HCT116 (cell line): ENCODE data around the gene BICD1. TPM values are rescaled to one million over a fixed set of nuclear protein-coding genes. Genes with fewer than 3 reads are reported as not detected.

ENCODE experiments used
- ATAC-seq: fragments of 200-7000 bp; cut with Tn5 transposase; 2 replicates; pipeline ENCODE4 v1.9.1; 2020; ENCODE audit warnings: mild to moderate bottlenecking, moderate library complexity
- BruUV-seq: library from RNA; stranded (reverse); fragments of 400-500 nt; replicated peaks from 2 replicates; lab custom pipeline; 2021; lab: Mats Ljungman, UMichigan
- CTCF ChIA-PET: fragments of 300-600 bp; sonication (Branson Sonifier 250); formaldehyde crosslinking; loops from one replicate; lab custom pipeline; 2021; ENCODE audit warnings: antibody characterized with exemption; lab: Charles Lee
- POLR2A ChIA-PET: fragments of 300-600, 350-600 bp; sonication (Branson Sonifier 250); formaldehyde crosslinking; loops from one replicate; lab custom pipeline; 2021; ENCODE audit warnings: antibody characterized with exemption; lab: Charles Lee
- RAD21 ChIA-PET, 2 experiments: fragments of 300-600 bp; sonication (Branson Sonifier 250); formaldehyde crosslinking; loops; one replicate each; lab custom pipeline; 2023; ENCODE audit warnings: low total read pairs in 2 of 2; ENCODE audit not compliant: uncharacterized antibody in 2 of 2, unreplicated experiment in 2 of 2, low non-redundant PET in 1 of 2; lab: Charles Lee
- DNase-seq: peaks from one replicate; pipeline ENCODE4 v3.0.0-alpha.2; 2010; ENCODE audit warnings: low read depth, low spot score
- H2AFZ ChIP-seq: fragments of 200-600 bp; shearing (Covaris generic), sonication (generic); 2 replicates; pipeline ENCODE4 v1.6.1; 2017; ENCODE audit warnings: low read depth, mixed run types, mixed read lengths, antibody characterized with exemption, low read length; ENCODE audit not compliant: poor library complexity, severe bottlenecking
- H3K27ac ChIP-seq: 2 replicates; pipeline ENCODE4 v1.5.1; 2012; ENCODE audit warnings: low read depth, low read length
- H3K27me3 ChIP-seq: fragments of 200-600 bp; sonication (generic); 2 replicates; pipeline ENCODE4 v1.6.1; 2016; ENCODE audit warnings: mixed run types, low read length, mixed read lengths; ENCODE audit not compliant: insufficient read depth
- H3K36me3 ChIP-seq, 2 experiments: fragments of 200-500 bp in 1 of 2; fragments of 200-600 bp in 1 of 2; sonication (Bioruptor generic) in 1 of 2; sonication (generic) in 1 of 2; 2 replicates each; pipeline versions ENCODE4 v1.5.1 to v1.6.1; 2014 to 2016; ENCODE audit warnings: low read length in 2 of 2, inconsistent platforms in 1 of 2, mixed read lengths in 1 of 2, mixed run types in 1 of 2; ENCODE audit not compliant: insufficient read depth in 2 of 2, control insufficient read depth in 1 of 2
- H3K4me1 ChIP-seq, 2 experiments: fragments of 200-600 bp in 1 of 2; sonication (generic) in 1 of 2; 2 replicates each; pipeline versions ENCODE4 v1.5.1 to v1.6.1; 2012 to 2017; ENCODE audit warnings: low read length in 2 of 2, inconsistent platforms in 1 of 2, mild to moderate bottlenecking in 1 of 2, mixed read lengths in 1 of 2, mixed run types in 1 of 2, moderate library complexity in 1 of 2; ENCODE audit not compliant: insufficient read depth in 2 of 2, control insufficient read depth in 1 of 2
- H3K4me2 ChIP-seq: fragments of 200-600 bp; sonication (generic); 2 replicates; pipeline ENCODE4 v1.6.1; 2017; ENCODE audit warnings: mixed run types, low read length, mixed read lengths
- H3K4me3 ChIP-seq, 2 experiments: fragments of 200-600 bp in 1 of 2; sonication (generic) in 1 of 2; replicated peaks in 1 of 2; 2 replicates each; pipeline ENCODE4 v1.5.1; 2011 to 2016; ENCODE audit warnings: low read length in 2 of 2, control low read depth in 1 of 2, low read depth in 1 of 2, mild to moderate bottlenecking in 1 of 2, mixed read lengths in 1 of 2, mixed run types in 1 of 2
- H3K79me2 ChIP-seq: fragments of 200-600 bp; sonication (generic); 2 replicates; pipeline ENCODE4 v1.6.1; 2017; ENCODE audit warnings: mild to moderate bottlenecking, mixed run types, low read length, moderate library complexity, mixed read lengths; ENCODE audit not compliant: insufficient read depth
- H3K9ac ChIP-seq: fragments of 200-600 bp; sonication (generic); 2 replicates; pipeline ENCODE4 v1.6.1; 2016; ENCODE audit warnings: low read length, mixed read lengths
- H3K9me2 ChIP-seq: fragments of 200-600 bp; sonication (generic), shearing (Covaris generic); 2 replicates; pipeline ENCODE4 v1.6.1; 2017; ENCODE audit warnings: mixed run types, mild to moderate bottlenecking, moderate library complexity; ENCODE audit not compliant: insufficient read depth
- H3K9me3 ChIP-seq, 2 experiments: fragments of 200-500 bp in 1 of 2; fragments of 200-600 bp in 1 of 2; sonication (Bioruptor generic) in 1 of 2; sonication (generic) in 1 of 2; 2 replicates each; pipeline ENCODE4 v1.6.1; 2014 to 2017; ENCODE audit warnings: low read length in 2 of 2, mixed read lengths in 2 of 2, inconsistent platforms in 1 of 2, low read depth in 1 of 2, mild to moderate bottlenecking in 1 of 2, mixed run types in 1 of 2, moderate library complexity in 1 of 2; ENCODE audit not compliant: control insufficient read depth in 1 of 2, insufficient read depth in 1 of 2
- H4K20me1 ChIP-seq: fragments of 200-600 bp; sonication (generic), shearing (Covaris generic); 2 replicates; pipeline ENCODE4 v1.6.1; 2017; ENCODE audit warnings: mixed run types, mild to moderate bottlenecking, moderate library complexity; ENCODE audit not compliant: insufficient read depth
- TCF7L2 ChIP-seq: IDR thresholded peaks from 2 replicates; pipeline ENCODE4 v1.7.0; 2011; ENCODE audit warnings: borderline replicate concordance, inconsistent platforms; ENCODE audit not compliant: insufficient read depth, insufficient read length; ENCODE audit errors: extremely low read depth
- intact Hi-C: fragments of 100-400 bp; cut with micrococcal nuclease; formaldehyde crosslinking; loops from 2 replicates; pipeline ENCODE4 v1.10.0; 2022
- total RNA-seq: library from RNA; stranded (reverse); gene quantifications from one replicate; pipeline ENCODE4 v1.2.1, GENCODE V29; 2021; ENCODE audit not compliant: unreplicated experiment
- TF ChIP-seq, protein P1 (sequence below): IDR thresholded peaks from 2 replicates; pipeline ENCODE4 v1.6.1; 2012; ENCODE audit warnings: low read depth

Gene BICD1
- total RNA-seq, 1 experiment from 2014 or later: 32.5 TPM

GRCh38 chr12:32290411-32290810 lies 183.8 kb downstream of the BICD1 start:
- ATAC-seq: peak; percentile 64; the same call in 1 of the 2 replicates
- H3K27ac ChIP-seq: no peak overlapping the region
- no TSS peak for BruUV-seq

More at GRCh38 chr12:32290411-32290810, 183.8 kb downstream of the BICD1 start:
- Histone ChIP-seq H3K9me2 (no peaks in the 10 kb centered on the region), H3K79me2 (peaks cover 5% of the 10 kb centered on the region; the same call in 1 of the 2 replicates), H3K9me3 (0 out of 4 replicates have a peak, but pooled peaks cover 0 to 7% of the 10 kb centered on the region in 2 experiments), H3K27me3 (no peaks in the 10 kb centered on the region), H3K4me3 (no peak overlapping the region), H3K4me1 (peaks cover 12 to 14% of the 10 kb centered on the region in 2 experiments; a peak in 3 of 4 replicates), H4K20me1 (no peaks in the 10 kb centered on the region), H3K36me3 (no peaks in the 10 kb centered on the region), H3K4me2 (peak overlapping the region; percentile 20; the same call in 1 of the 2 replicates), H3K9ac (no peak overlapping the region), H2AFZ (no peak overlapping the region)
- ChIA-PET CTCF (interaction anchor here (1.1 kb wide), 1 partner anchor 637 kb away, joined by 3 read pairs; no protein-coding TSS in a partner anchor), RAD21 (no interaction called here), POLR2A (interaction anchor here (0.6 kb wide), 1 partner anchor 10 kb away, joined by 3 read pairs; no protein-coding TSS in a partner anchor)
- intact Hi-C loops: no loop called here
- TF ChIP-seq, protein P1, sequence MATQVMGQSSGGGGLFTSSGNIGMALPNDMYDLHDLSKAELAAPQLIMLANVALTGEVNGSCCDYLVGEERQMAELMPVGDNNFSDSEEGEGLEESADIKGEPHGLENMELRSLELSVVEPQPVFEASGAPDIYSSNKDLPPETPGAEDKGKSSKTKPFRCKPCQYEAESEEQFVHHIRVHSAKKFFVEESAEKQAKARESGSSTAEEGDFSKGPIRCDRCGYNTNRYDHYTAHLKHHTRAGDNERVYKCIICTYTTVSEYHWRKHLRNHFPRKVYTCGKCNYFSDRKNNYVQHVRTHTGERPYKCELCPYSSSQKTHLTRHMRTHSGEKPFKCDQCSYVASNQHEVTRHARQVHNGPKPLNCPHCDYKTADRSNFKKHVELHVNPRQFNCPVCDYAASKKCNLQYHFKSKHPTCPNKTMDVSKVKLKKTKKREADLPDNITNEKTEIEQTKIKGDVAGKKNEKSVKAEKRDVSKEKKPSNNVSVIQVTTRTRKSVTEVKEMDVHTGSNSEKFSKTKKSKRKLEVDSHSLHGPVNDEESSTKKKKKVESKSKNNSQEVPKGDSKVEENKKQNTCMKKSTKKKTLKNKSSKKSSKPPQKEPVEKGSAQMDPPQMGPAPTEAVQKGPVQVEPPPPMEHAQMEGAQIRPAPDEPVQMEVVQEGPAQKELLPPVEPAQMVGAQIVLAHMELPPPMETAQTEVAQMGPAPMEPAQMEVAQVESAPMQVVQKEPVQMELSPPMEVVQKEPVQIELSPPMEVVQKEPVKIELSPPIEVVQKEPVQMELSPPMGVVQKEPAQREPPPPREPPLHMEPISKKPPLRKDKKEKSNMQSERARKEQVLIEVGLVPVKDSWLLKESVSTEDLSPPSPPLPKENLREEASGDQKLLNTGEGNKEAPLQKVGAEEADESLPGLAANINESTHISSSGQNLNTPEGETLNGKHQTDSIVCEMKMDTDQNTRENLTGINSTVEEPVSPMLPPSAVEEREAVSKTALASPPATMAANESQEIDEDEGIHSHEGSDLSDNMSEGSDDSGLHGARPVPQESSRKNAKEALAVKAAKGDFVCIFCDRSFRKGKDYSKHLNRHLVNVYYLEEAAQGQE: no peak
- peak; percentile 21 for TF ChIP-seq TCF7L2
- DNase-seq: no peak
